ENCODE measurements around the gene RMND5B. TPM values are rescaled to one million over a fixed set of nuclear protein-coding genes. Genes with fewer than 3 reads are reported as not detected.
A peak's percentile ranks its signal among the peaks of the same experiment; 100 is the strongest.

RMND5B gene
- total and polyA plus RNA-seq, 5 donors from 2014 or later, result 22.0 to 39.9 (median 35.0) TPM

GRCh38 chr5:178149199-178149932, 18.6 kb downstream of the RMND5B start:
- DNase-seq, result peak in 1 of 3 donors; percentile 89
- Histone ChIP-seq H3K27ac (ENCODE audit: insufficient read depth, low read length, poor library complexity, severe bottlenecking) (no peak overlapping the region), H3K27me3 (ENCODE audit: control insufficient read depth, insufficient read depth, low read length) (no peaks in the 10 kb centered on the region), H3K9me3 (ENCODE audit: control insufficient read depth in 2 of 2, low read length in 2 of 2) (no peaks in the 10 kb centered on the region), H3K4me3 (ENCODE audit: low read depth, low read length) (no peak overlapping the region), H3K4me1 (ENCODE audit: control insufficient read depth, insufficient read depth, low read length, poor library complexity, severe bottlenecking) (peaks cover 25% of the 10 kb centered on the region), H3K36me3 (ENCODE audit: control insufficient read depth, insufficient read depth, low read length) (peaks cover 53% of the 10 kb centered on the region)
- Mint-ChIP-seq H3K4me3 (no peak overlapping the region), H3K9me3 (no peaks in the 10 kb centered on the region), H3K27me3 (no peaks in the 10 kb centered on the region), H3K27ac (peak overlapping the region; percentile 52 to 88 (median 71)), H3K36me3 (peaks cover 33% of the 10 kb centered on the region), H3K4me1 (peaks cover 5 to 52% (median 18%) of the 10 kb centered on the region in 4 donors)
- ATAC-seq (ENCODE audit: low read depth in 2 of 2), result no peak

- H3K27ac ChIP-seq (ENCODE audit: insufficient read depth, low read length, poor library complexity, severe bottlenecking), result no peak overlapping the region
- no peak for DNase-seq
- H3K27me3 Mint-ChIP-seq, result no peaks in the 10 kb centered on the region
- H3K4me1 ChIP-seq (ENCODE audit: control insufficient read depth, insufficient read depth, low read length, poor library complexity, severe bottlenecking), result peaks cover 25% of the 10 kb centered on the region
- peaks cover 47% of the 10 kb centered on the region for H3K36me3 ChIP-seq (ENCODE audit: control insufficient read depth, insufficient read depth, low read length)
- H3K36me3 Mint-ChIP-seq, result peaks cover 27% of the 10 kb centered on the region
- peak overlapping the region; percentile 12 to 94 (median 68) for H3K4me3 Mint-ChIP-seq
- H3K9me3 ChIP-seq (ENCODE audit: control insufficient read depth in 2 of 2, low read length in 2 of 2), result no peaks in the 10 kb centered on the region
- no peaks in the 10 kb centered on the region for H3K27me3 ChIP-seq (ENCODE audit: control insufficient read depth, insufficient read depth, low read length)
- no peak for ATAC-seq (ENCODE audit: low read depth in 2 of 2)
- no peaks in the 10 kb centered on the region for H3K9me3 Mint-ChIP-seq
- H3K4me3 ChIP-seq (ENCODE audit: low read depth, low read length), result no peak overlapping the region
- peaks cover 5 to 48% (median 19%) of the 10 kb centered on the region in 4 donors for H3K4me1 Mint-ChIP-seq
- peak overlapping the region; percentile 84 to 88 (median 87) for H3K27ac Mint-ChIP-seq
Observed at GRCh38 chr5:178150977-178151734, 20.3 kb downstream of the RMND5B start.

GRCh38 chr5:178152491-178153444, 22.0 kb downstream of the RMND5B start:
- H3K9me3 Mint-ChIP-seq, result no peaks in the 10 kb centered on the region
- Histone ChIP-seq H3K9me3 (ENCODE audit: control insufficient read depth in 2 of 2, low read length in 2 of 2) (no peaks in the 10 kb centered on the region), H3K27ac (ENCODE audit: insufficient read depth, low read length, poor library complexity, severe bottlenecking) (peak overlapping the region; percentile 68), H3K36me3 (ENCODE audit: control insufficient read depth, insufficient read depth, low read length) (peaks cover 30% of the 10 kb centered on the region), H3K27me3 (ENCODE audit: control insufficient read depth, insufficient read depth, low read length) (no peaks in the 10 kb centered on the region), H3K4me3 (ENCODE audit: low read depth, low read length) (peak overlapping the region; percentile 90), H3K4me1 (ENCODE audit: control insufficient read depth, insufficient read depth, low read length, poor library complexity, severe bottlenecking) (peaks cover 25% of the 10 kb centered on the region)
- ATAC-seq (ENCODE audit: low read depth in 2 of 2), result no peak
- peaks cover 15% of the 10 kb centered on the region for H3K36me3 Mint-ChIP-seq
- peak overlapping the region in 2 of 3 donors; percentile 88 to 96 for H3K27ac Mint-ChIP-seq
- DNase-seq, result no peak
- H3K4me1 Mint-ChIP-seq, result peaks cover 5 to 48% (median 19%) of the 10 kb centered on the region in 4 donors
- H3K27me3 Mint-ChIP-seq, result no peaks in the 10 kb centered on the region
- H3K4me3 Mint-ChIP-seq, result peak overlapping the region; percentile 92 to 98 (median 94)

GRCh38 chr5:178153530-178154340, 22.9 kb downstream of the RMND5B start, which contains the start of gene NHP2:
NHP2 (minus strand) TSS chr5:178153885; CDS start chr5:178153817, 68 bp downstream.
- H3K27me3 Mint-ChIP-seq, result no peaks in the 10 kb centered on the region
- peaks cover 9% of the 10 kb centered on the region for H3K36me3 Mint-ChIP-seq
- DNase-seq (peak; percentile 94 to 98 (median 95)), ATAC-seq (ENCODE audit: low read depth in 2 of 2) (peak; percentile 98 to 99)
- peak within 1 kb of the TSS; percentile 92 to 98 (median 94) for H3K4me3 Mint-ChIP-seq
- no peaks in the 10 kb centered on the region for H3K9me3 Mint-ChIP-seq
- Histone ChIP-seq H3K9me3 (ENCODE audit: control insufficient read depth in 2 of 2, low read length in 2 of 2) (no peaks in the 10 kb centered on the region), H3K27me3 (ENCODE audit: control insufficient read depth, insufficient read depth, low read length) (no peaks in the 10 kb centered on the region), H3K36me3 (ENCODE audit: control insufficient read depth, insufficient read depth, low read length) (peaks cover 21% of the 10 kb centered on the region), H3K4me3 (ENCODE audit: low read depth, low read length) (peak within 1 kb of the TSS; percentile 90), H3K4me1 (ENCODE audit: control insufficient read depth, insufficient read depth, low read length, poor library complexity, severe bottlenecking) (peaks cover 25% of the 10 kb centered on the region), H3K27ac (ENCODE audit: insufficient read depth, low read length, poor library complexity, severe bottlenecking) (peak within 1 kb of the TSS; percentile 68)
- H3K27ac Mint-ChIP-seq, result peak within 1 kb of the TSS; percentile 88 to 96 (median 91)
- H3K4me1 Mint-ChIP-seq, result peaks cover 0 to 48% (median 19%) of the 10 kb centered on the region in 4 donors

GRCh38 chr5:178155065-178155464, 24.3 kb downstream of the RMND5B start:
- no peaks in the 10 kb centered on the region for H3K9me3 Mint-ChIP-seq
- H3K27me3 Mint-ChIP-seq, result no peaks in the 10 kb centered on the region
- ATAC-seq (ENCODE audit: low read depth in 2 of 2) (no peak), DNase-seq (no peak)
- no peaks in the 10 kb centered on the region for H3K27me3 ChIP-seq (ENCODE audit: control insufficient read depth, insufficient read depth, low read length)
- H3K36me3 Mint-ChIP-seq, result peaks cover 6% of the 10 kb centered on the region
- peak overlapping the region in 3 of 4 donors; percentile 58 to 94 (median 92) for H3K4me3 Mint-ChIP-seq
- H3K4me1 Mint-ChIP-seq, result peaks cover 0 to 39% (median 17%) of the 10 kb centered on the region in 4 donors
- no peak overlapping the region for H3K27ac ChIP-seq (ENCODE audit: insufficient read depth, low read length, poor library complexity, severe bottlenecking)
- H3K36me3 ChIP-seq (ENCODE audit: control insufficient read depth, insufficient read depth, low read length), result peaks cover 9% of the 10 kb centered on the region
- H3K9me3 ChIP-seq (ENCODE audit: control insufficient read depth in 2 of 2, low read length in 2 of 2), result no peaks in the 10 kb centered on the region
- H3K4me3 ChIP-seq (ENCODE audit: low read depth, low read length), result no peak overlapping the region
- no peak overlapping the region for H3K27ac Mint-ChIP-seq
- peaks cover 18% of the 10 kb centered on the region for H3K4me1 ChIP-seq (ENCODE audit: control insufficient read depth, insufficient read depth, low read length, poor library complexity, severe bottlenecking)

GRCh38 chr5:178160176-178160575, 29.4 kb downstream of the RMND5B start:
- Mint-ChIP-seq H3K27me3 (peaks cover 29% of the 10 kb centered on the region), H3K36me3 (no peaks in the 10 kb centered on the region), H3K4me1 (peaks cover 0 to 10% (median 2%) of the 10 kb centered on the region in 4 donors), H3K4me3 (no peak overlapping the region), H3K27ac (peak overlapping the region in 1 of 3 donors; percentile 51), H3K9me3 (no peaks in the 10 kb centered on the region)
- DNase-seq (no peak), ATAC-seq (ENCODE audit: low read depth in 2 of 2) (no peak)
- no peaks in the 10 kb centered on the region for H3K9me3 ChIP-seq (ENCODE audit: control insufficient read depth in 2 of 2, low read length in 2 of 2)
- peaks cover 7% of the 10 kb centered on the region for H3K4me1 ChIP-seq (ENCODE audit: control insufficient read depth, insufficient read depth, low read length, poor library complexity, severe bottlenecking)
- no peaks in the 10 kb centered on the region for H3K36me3 ChIP-seq (ENCODE audit: control insufficient read depth, insufficient read depth, low read length)
- no peaks in the 10 kb centered on the region for H3K27me3 ChIP-seq (ENCODE audit: control insufficient read depth, insufficient read depth, low read length)
- H3K4me3 ChIP-seq (ENCODE audit: low read depth, low read length), result no peak overlapping the region
- H3K27ac ChIP-seq (ENCODE audit: insufficient read depth, low read length, poor library complexity, severe bottlenecking), result no peak overlapping the region
